BE2C (cell line): ENCODE data around the gene EHHADH.

Experiments used
- DNase-seq: peaks from one replicate; pipeline ENCODE4 v3.0.0-alpha.2; 2020
- H3K27me3 ChIP-seq: fragments of 250-450 bp; sonication (Bioruptor Pico); 2 replicates; pipeline ENCODE4 v1.5.1; 2020; ENCODE audit warnings: mild to moderate bottlenecking
- H3K36me3 ChIP-seq: fragments of 250-450 bp; sonication (Bioruptor Pico); 2 replicates; pipeline ENCODE4 v1.5.1; 2020; ENCODE audit warnings: mild to moderate bottlenecking
- H3K4me1 ChIP-seq: fragments of 250-450 bp; sonication (Bioruptor Pico); 2 replicates; pipeline ENCODE4 v1.5.1; 2020
- H3K4me3 ChIP-seq: 2 replicates; pipeline ENCODE4 v1.5.1; 2011; ENCODE audit warnings: low read depth, low read length
- H3K9me3 ChIP-seq: fragments of 250-450 bp; sonication (Bioruptor Pico); 2 replicates; pipeline ENCODE4 v1.5.1; 2020
- CTCF ChIP-seq: IDR thresholded peaks from 2 replicates; pipeline ENCODE4 v1.5.1; 2012; ENCODE audit warnings: mild to moderate bottlenecking, low read depth, low read length

EHHADH gene

GRCh38 chr3:185282696-185283373 is 29.0 kb upstream of the EHHADH start:
- Histone ChIP-seq H3K4me3 (peak overlapping the region; percentile 97), H3K9me3 (no peaks in the 10 kb centered on the region), H3K36me3 (no peaks in the 10 kb centered on the region), H3K27me3 (no peaks in the 10 kb centered on the region), H3K4me1 (peaks cover 4% of the 10 kb centered on the region; the same call in 1 of the 2 replicates)
- no peak for TF ChIP-seq CTCF
- DNase-seq: peak; percentile 94

GRCh38 chr3:185280572-185281365 is 26.9 kb upstream of the EHHADH start:
- Histone ChIP-seq H3K4me3 (no peak overlapping the region), H3K9me3 (no peaks in the 10 kb centered on the region), H3K36me3 (no peaks in the 10 kb centered on the region), H3K27me3 (no peaks in the 10 kb centered on the region), H3K4me1 (peaks cover 4% of the 10 kb centered on the region; the same call in 1 of the 2 replicates)
- peak; percentile 81 for TF ChIP-seq CTCF
- DNase-seq: peak; percentile 15

- TF ChIP-seq CTCF: no peak
- H3K4me3 ChIP-seq: no peak overlapping the region
- H3K27me3 ChIP-seq: no peaks in the 10 kb centered on the region
- no peaks in the 10 kb centered on the region for H3K9me3 ChIP-seq
- DNase-seq: peak; percentile 14
- peaks cover 4% of the 10 kb centered on the region; the same call in 1 of the 2 replicates for H3K4me1 ChIP-seq
- no peaks in the 10 kb centered on the region for H3K36me3 ChIP-seq
These were observed 25.8 kb upstream of the EHHADH start for GRCh38 chr3:185279587-185280138.

GRCh38 chr3:185276415-185276814 is 22.6 kb upstream of the EHHADH start:
- no peak for DNase-seq
- TF ChIP-seq CTCF: no peak
- no peak overlapping the region for H3K4me3 ChIP-seq
- H3K4me1 ChIP-seq: no peaks in the 10 kb centered on the region
- no peaks in the 10 kb centered on the region for H3K9me3 ChIP-seq
- no peaks in the 10 kb centered on the region for H3K27me3 ChIP-seq
- H3K36me3 ChIP-seq: no peaks in the 10 kb centered on the region

GRCh38 chr3:185272033-185272432 is 18.2 kb upstream of the EHHADH start:
- no peaks in the 10 kb centered on the region for H3K4me1 ChIP-seq
- TF ChIP-seq CTCF: no peak
- no peak for DNase-seq
- no peaks in the 10 kb centered on the region for H3K36me3 ChIP-seq
- H3K4me3 ChIP-seq: no peak overlapping the region
- no peaks in the 10 kb centered on the region for H3K9me3 ChIP-seq
- no peaks in the 10 kb centered on the region for H3K27me3 ChIP-seq

GRCh38 chr3:185270956-185271332 is 17.1 kb upstream of the EHHADH start:
- no peak for TF ChIP-seq CTCF
- H3K4me1 ChIP-seq: no peaks in the 10 kb centered on the region
- H3K36me3 ChIP-seq: no peaks in the 10 kb centered on the region
- H3K27me3 ChIP-seq: no peaks in the 10 kb centered on the region
- H3K4me3 ChIP-seq: no peak overlapping the region
- no peak for DNase-seq
- no peaks in the 10 kb centered on the region for H3K9me3 ChIP-seq
